ENCODE measurements around the gene GBA2. TPM values are rescaled to one million over a fixed set of nuclear protein-coding genes. Genes with fewer than 3 reads are reported as not detected.

GBA2 gene
- total RNA-seq, 1 donor = 31.1 TPM

DNA sequence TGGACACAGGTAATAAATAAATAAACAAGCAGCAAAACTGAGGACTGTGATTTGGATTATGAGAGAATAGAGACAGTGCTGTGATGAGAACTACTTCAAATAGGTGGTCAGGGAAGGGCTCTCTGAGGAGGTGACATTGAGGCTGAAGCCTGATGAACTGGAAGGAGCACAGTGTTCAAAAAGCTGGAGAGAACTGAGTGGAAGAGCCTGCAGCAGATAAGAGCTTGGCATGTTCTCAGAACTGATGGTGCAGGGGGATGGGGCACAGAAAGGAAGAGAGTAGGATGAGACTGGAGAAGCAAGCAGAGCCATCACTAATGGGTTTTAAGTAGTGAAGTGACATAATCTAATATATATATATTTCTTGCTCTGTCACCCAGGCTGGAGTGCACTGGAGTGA, 48.1 kb downstream of the GBA2 start:
- TF ChIP-seq, protein P1, sequence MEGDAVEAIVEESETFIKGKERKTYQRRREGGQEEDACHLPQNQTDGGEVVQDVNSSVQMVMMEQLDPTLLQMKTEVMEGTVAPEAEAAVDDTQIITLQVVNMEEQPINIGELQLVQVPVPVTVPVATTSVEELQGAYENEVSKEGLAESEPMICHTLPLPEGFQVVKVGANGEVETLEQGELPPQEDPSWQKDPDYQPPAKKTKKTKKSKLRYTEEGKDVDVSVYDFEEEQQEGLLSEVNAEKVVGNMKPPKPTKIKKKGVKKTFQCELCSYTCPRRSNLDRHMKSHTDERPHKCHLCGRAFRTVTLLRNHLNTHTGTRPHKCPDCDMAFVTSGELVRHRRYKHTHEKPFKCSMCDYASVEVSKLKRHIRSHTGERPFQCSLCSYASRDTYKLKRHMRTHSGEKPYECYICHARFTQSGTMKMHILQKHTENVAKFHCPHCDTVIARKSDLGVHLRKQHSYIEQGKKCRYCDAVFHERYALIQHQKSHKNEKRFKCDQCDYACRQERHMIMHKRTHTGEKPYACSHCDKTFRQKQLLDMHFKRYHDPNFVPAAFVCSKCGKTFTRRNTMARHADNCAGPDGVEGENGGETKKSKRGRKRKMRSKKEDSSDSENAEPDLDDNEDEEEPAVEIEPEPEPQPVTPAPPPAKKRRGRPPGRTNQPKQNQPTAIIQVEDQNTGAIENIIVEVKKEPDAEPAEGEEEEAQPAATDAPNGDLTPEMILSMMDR (IDR thresholded peaks at IDR 0.05; ENCODE audit: extremely low read depth, low read depth, low read length) = no peak
- DNase-seq (ENCODE audit: insufficient read length, low spot score, missing footprints) = no peak
- no peaks in the 10 kb centered on the region for H3K27me3 ChIP-seq (ENCODE audit: insufficient read depth, low read length)
- peaks cover 53% of the 10 kb centered on the region for H4K20me1 ChIP-seq (ENCODE audit: insufficient read depth, low read length)
- H3K4me2 ChIP-seq (ENCODE audit: insufficient read depth, low read length) = no peak overlapping the region
- no peak overlapping the region for H2AFZ ChIP-seq (ENCODE audit: low read length)
- peaks cover 99% of the 10 kb centered on the region for H3K36me3 ChIP-seq (ENCODE audit: insufficient read depth, low read length)
- peaks cover 4% of the 10 kb centered on the region for H3K4me1 ChIP-seq (ENCODE audit: insufficient read depth, low read length)
- no peaks in the 10 kb centered on the region for H3K9me3 ChIP-seq (ENCODE audit: low read depth, low read length)
- no peak overlapping the region for H3K27ac ChIP-seq (ENCODE audit: low read depth, low read length)
- peaks cover 22% of the 10 kb centered on the region for H3K79me2 ChIP-seq (ENCODE audit: insufficient read depth, low read length)
- no peak overlapping the region for H3K4me3 ChIP-seq (ENCODE audit: insufficient read depth, low read length)

DNA sequence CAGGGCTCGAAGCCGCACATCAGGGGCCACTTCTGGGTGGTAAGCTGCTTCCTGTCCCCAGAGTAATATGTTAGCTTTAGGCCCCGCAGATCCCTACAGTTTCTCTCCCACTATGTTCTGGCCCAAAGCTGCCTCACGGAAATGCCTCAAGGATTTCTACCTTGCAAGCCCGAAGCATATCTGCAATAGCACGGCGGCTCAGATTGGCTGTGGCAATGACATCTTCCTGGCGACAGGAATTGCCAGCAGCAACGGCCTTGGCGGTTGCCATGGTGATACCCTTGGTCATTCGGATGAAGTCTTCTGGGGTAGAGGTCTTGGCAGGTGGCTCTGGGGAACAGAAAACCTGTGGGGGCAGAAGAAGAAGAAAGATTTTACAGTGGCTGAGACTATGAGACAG, 49.0 kb downstream of the GBA2 start:
- TF ChIP-seq, protein P1 (IDR thresholded peaks at IDR 0.05; ENCODE audit: extremely low read depth, low read depth, low read length) = no peak
- H3K27ac ChIP-seq (ENCODE audit: low read depth, low read length) = peak overlapping the region; percentile 5
- H3K36me3 ChIP-seq (ENCODE audit: insufficient read depth, low read length) = peaks cover 95% of the 10 kb centered on the region
- peaks cover 52% of the 10 kb centered on the region for H4K20me1 ChIP-seq (ENCODE audit: insufficient read depth, low read length)
- peak; percentile 43 for DNase-seq (ENCODE audit: insufficient read length, low spot score, missing footprints)
- H3K4me1 ChIP-seq (ENCODE audit: insufficient read depth, low read length) = peaks cover 9% of the 10 kb centered on the region
- no peak overlapping the region for H3K4me3 ChIP-seq (ENCODE audit: insufficient read depth, low read length)
- no peaks in the 10 kb centered on the region for H3K27me3 ChIP-seq (ENCODE audit: insufficient read depth, low read length)
- peaks cover 18% of the 10 kb centered on the region for H3K79me2 ChIP-seq (ENCODE audit: insufficient read depth, low read length)
- no peak overlapping the region for H3K4me2 ChIP-seq (ENCODE audit: insufficient read depth, low read length)
- no peaks in the 10 kb centered on the region for H3K9me3 ChIP-seq (ENCODE audit: low read depth, low read length)
- H2AFZ ChIP-seq (ENCODE audit: low read length) = no peak overlapping the region

DNA sequence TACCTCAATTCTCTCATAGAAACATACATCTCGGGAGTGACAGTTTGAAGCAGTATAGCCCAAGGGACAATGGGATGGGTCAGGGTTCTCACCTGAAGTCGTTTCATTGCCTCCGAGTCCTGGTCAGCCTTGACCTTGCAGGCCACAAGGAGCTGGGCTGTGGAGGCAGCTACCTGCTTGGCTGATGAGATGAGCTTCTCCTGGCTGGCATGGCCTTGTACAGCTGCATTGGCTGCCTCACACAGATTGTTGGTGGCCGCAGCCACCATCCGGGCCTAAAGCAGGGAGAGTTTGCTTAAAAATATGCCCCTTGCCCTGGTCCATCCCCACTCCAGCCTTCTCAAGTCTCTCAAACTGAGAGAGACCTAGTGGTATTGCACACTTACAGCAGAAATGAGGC, 50.8 kb downstream of the GBA2 start:
- H4K20me1 ChIP-seq (ENCODE audit: insufficient read depth, low read length) = peaks cover 37% of the 10 kb centered on the region

DNA sequence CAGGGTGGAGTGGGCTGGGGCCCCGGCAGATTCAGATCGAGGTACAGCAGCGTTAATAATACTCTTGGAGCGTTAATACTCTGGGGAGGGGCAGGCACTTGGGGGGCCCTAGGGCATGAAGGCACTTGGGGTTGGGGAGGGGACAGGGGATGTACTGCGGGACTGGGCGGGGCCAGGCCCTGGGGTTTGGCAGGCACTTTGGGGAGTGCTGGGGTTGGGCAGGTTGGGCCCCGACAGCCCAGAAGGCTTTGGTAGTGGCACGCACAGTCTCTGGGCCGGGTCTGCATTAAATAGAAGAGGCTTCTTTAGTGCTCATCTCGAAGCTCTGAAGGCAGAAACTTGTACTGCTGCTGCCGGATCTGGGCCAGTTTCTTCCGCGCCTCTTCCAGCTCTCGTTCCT, 51.5 kb downstream of the GBA2 start:
- no peak overlapping the region for H2AFZ ChIP-seq (ENCODE audit: low read length)
- no peak overlapping the region for H3K4me2 ChIP-seq (ENCODE audit: insufficient read depth, low read length)
- H3K36me3 ChIP-seq (ENCODE audit: insufficient read depth, low read length) = peaks cover 69% of the 10 kb centered on the region
- peak; percentile 27 for DNase-seq (ENCODE audit: insufficient read length, low spot score, missing footprints)
- peaks cover 37% of the 10 kb centered on the region for H4K20me1 ChIP-seq (ENCODE audit: insufficient read depth, low read length)
- TF ChIP-seq, protein P1 (IDR thresholded peaks at IDR 0.05; ENCODE audit: extremely low read depth, low read depth, low read length) = no peak
- H3K27ac ChIP-seq (ENCODE audit: low read depth, low read length) = no peak overlapping the region
- H3K79me2 ChIP-seq (ENCODE audit: insufficient read depth, low read length) = peaks cover 16% of the 10 kb centered on the region
- H3K27me3 ChIP-seq (ENCODE audit: insufficient read depth, low read length) = no peaks in the 10 kb centered on the region
- H3K9me3 ChIP-seq (ENCODE audit: low read depth, low read length) = no peaks in the 10 kb centered on the region
- peaks cover 9% of the 10 kb centered on the region for H3K4me1 ChIP-seq (ENCODE audit: insufficient read depth, low read length)
- no peak overlapping the region for H3K4me3 ChIP-seq (ENCODE audit: insufficient read depth, low read length)

More for the DNA sequence above, 50.8 kb downstream of the GBA2 start:
- Histone ChIP-seq H3K36me3 (ENCODE audit: insufficient read depth, low read length) (peaks cover 77% of the 10 kb centered on the region), H3K9me3 (ENCODE audit: low read depth, low read length) (no peaks in the 10 kb centered on the region), H3K27ac (ENCODE audit: low read depth, low read length) (no peak overlapping the region), H2AFZ (ENCODE audit: low read length) (no peak overlapping the region), H3K79me2 (ENCODE audit: insufficient read depth, low read length) (peaks cover 16% of the 10 kb centered on the region), H3K4me3 (ENCODE audit: insufficient read depth, low read length) (no peak overlapping the region), H3K4me2 (ENCODE audit: insufficient read depth, low read length) (no peak overlapping the region), H3K4me1 (ENCODE audit: insufficient read depth, low read length) (peaks cover 9% of the 10 kb centered on the region), H3K27me3 (ENCODE audit: insufficient read depth, low read length) (no peaks in the 10 kb centered on the region)
- TF ChIP-seq, protein P1 (IDR thresholded peaks at IDR 0.05; ENCODE audit: extremely low read depth, low read depth, low read length) = no peak
- peak; percentile 29 for DNase-seq (ENCODE audit: insufficient read length, low spot score, missing footprints)

Measured in osteoblast (primary cell).